ENCODE results near the gene KIAA0825.

DNA sequence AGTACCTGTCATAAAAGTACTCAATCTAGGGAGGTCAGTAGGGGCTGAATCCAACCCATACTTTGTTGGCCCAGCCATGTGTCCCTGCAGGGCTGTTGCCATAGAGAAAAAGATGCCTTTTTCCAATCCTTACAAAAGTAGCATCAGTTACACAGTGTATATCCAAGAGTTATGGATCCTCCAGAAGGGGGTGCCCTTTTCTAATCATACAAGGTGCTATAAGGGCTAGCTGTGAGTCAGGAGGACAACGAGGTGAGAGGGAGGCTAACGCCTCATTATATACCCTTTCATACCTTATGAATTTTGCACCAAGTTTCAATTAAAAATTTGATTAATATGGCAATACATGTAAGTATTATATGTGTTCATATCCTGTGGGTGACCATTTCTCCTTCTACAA lies 4.8 kb downstream of the KIAA0825 start:
- TF ChIP-seq EZH2 (IDR thresholded peaks at IDR 0.05; ENCODE audit: low read depth, unreplicated experiment) (no peak), POLR2AphosphoS5 (IDR thresholded peaks at IDR 0.05; ENCODE audit: low read depth) (no peak), EZH2phosphoT487 (IDR thresholded peaks at IDR 0.05; ENCODE audit: unreplicated experiment) (no peak), CREB1 (CRISPR knock-in tag; IDR thresholded peaks at IDR 0.05; ENCODE audit: low read depth) (no peak), STAT1 (IDR thresholded peaks at IDR 0.05; ENCODE audit: unreplicated experiment) (no peak), ZNF331 (CRISPR knock-in tag; IDR thresholded peaks at IDR 0.05; ENCODE audit: low read depth) (no peak), JUNB (IDR thresholded peaks at IDR 0.05; ENCODE audit: unreplicated experiment) (no peak)
- TF ChIP-seq, protein P1, sequence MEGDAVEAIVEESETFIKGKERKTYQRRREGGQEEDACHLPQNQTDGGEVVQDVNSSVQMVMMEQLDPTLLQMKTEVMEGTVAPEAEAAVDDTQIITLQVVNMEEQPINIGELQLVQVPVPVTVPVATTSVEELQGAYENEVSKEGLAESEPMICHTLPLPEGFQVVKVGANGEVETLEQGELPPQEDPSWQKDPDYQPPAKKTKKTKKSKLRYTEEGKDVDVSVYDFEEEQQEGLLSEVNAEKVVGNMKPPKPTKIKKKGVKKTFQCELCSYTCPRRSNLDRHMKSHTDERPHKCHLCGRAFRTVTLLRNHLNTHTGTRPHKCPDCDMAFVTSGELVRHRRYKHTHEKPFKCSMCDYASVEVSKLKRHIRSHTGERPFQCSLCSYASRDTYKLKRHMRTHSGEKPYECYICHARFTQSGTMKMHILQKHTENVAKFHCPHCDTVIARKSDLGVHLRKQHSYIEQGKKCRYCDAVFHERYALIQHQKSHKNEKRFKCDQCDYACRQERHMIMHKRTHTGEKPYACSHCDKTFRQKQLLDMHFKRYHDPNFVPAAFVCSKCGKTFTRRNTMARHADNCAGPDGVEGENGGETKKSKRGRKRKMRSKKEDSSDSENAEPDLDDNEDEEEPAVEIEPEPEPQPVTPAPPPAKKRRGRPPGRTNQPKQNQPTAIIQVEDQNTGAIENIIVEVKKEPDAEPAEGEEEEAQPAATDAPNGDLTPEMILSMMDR (conservative IDR thresholded peaks at IDR 0.05; ENCODE audit: low read depth in 2 of 2): peak; percentile 65 to 69
- TF ChIP-seq, protein P2, sequence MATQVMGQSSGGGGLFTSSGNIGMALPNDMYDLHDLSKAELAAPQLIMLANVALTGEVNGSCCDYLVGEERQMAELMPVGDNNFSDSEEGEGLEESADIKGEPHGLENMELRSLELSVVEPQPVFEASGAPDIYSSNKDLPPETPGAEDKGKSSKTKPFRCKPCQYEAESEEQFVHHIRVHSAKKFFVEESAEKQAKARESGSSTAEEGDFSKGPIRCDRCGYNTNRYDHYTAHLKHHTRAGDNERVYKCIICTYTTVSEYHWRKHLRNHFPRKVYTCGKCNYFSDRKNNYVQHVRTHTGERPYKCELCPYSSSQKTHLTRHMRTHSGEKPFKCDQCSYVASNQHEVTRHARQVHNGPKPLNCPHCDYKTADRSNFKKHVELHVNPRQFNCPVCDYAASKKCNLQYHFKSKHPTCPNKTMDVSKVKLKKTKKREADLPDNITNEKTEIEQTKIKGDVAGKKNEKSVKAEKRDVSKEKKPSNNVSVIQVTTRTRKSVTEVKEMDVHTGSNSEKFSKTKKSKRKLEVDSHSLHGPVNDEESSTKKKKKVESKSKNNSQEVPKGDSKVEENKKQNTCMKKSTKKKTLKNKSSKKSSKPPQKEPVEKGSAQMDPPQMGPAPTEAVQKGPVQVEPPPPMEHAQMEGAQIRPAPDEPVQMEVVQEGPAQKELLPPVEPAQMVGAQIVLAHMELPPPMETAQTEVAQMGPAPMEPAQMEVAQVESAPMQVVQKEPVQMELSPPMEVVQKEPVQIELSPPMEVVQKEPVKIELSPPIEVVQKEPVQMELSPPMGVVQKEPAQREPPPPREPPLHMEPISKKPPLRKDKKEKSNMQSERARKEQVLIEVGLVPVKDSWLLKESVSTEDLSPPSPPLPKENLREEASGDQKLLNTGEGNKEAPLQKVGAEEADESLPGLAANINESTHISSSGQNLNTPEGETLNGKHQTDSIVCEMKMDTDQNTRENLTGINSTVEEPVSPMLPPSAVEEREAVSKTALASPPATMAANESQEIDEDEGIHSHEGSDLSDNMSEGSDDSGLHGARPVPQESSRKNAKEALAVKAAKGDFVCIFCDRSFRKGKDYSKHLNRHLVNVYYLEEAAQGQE (IDR thresholded peaks at IDR 0.05; ENCODE audit: unreplicated experiment): no peak
- TF ChIP-seq, protein P3, sequence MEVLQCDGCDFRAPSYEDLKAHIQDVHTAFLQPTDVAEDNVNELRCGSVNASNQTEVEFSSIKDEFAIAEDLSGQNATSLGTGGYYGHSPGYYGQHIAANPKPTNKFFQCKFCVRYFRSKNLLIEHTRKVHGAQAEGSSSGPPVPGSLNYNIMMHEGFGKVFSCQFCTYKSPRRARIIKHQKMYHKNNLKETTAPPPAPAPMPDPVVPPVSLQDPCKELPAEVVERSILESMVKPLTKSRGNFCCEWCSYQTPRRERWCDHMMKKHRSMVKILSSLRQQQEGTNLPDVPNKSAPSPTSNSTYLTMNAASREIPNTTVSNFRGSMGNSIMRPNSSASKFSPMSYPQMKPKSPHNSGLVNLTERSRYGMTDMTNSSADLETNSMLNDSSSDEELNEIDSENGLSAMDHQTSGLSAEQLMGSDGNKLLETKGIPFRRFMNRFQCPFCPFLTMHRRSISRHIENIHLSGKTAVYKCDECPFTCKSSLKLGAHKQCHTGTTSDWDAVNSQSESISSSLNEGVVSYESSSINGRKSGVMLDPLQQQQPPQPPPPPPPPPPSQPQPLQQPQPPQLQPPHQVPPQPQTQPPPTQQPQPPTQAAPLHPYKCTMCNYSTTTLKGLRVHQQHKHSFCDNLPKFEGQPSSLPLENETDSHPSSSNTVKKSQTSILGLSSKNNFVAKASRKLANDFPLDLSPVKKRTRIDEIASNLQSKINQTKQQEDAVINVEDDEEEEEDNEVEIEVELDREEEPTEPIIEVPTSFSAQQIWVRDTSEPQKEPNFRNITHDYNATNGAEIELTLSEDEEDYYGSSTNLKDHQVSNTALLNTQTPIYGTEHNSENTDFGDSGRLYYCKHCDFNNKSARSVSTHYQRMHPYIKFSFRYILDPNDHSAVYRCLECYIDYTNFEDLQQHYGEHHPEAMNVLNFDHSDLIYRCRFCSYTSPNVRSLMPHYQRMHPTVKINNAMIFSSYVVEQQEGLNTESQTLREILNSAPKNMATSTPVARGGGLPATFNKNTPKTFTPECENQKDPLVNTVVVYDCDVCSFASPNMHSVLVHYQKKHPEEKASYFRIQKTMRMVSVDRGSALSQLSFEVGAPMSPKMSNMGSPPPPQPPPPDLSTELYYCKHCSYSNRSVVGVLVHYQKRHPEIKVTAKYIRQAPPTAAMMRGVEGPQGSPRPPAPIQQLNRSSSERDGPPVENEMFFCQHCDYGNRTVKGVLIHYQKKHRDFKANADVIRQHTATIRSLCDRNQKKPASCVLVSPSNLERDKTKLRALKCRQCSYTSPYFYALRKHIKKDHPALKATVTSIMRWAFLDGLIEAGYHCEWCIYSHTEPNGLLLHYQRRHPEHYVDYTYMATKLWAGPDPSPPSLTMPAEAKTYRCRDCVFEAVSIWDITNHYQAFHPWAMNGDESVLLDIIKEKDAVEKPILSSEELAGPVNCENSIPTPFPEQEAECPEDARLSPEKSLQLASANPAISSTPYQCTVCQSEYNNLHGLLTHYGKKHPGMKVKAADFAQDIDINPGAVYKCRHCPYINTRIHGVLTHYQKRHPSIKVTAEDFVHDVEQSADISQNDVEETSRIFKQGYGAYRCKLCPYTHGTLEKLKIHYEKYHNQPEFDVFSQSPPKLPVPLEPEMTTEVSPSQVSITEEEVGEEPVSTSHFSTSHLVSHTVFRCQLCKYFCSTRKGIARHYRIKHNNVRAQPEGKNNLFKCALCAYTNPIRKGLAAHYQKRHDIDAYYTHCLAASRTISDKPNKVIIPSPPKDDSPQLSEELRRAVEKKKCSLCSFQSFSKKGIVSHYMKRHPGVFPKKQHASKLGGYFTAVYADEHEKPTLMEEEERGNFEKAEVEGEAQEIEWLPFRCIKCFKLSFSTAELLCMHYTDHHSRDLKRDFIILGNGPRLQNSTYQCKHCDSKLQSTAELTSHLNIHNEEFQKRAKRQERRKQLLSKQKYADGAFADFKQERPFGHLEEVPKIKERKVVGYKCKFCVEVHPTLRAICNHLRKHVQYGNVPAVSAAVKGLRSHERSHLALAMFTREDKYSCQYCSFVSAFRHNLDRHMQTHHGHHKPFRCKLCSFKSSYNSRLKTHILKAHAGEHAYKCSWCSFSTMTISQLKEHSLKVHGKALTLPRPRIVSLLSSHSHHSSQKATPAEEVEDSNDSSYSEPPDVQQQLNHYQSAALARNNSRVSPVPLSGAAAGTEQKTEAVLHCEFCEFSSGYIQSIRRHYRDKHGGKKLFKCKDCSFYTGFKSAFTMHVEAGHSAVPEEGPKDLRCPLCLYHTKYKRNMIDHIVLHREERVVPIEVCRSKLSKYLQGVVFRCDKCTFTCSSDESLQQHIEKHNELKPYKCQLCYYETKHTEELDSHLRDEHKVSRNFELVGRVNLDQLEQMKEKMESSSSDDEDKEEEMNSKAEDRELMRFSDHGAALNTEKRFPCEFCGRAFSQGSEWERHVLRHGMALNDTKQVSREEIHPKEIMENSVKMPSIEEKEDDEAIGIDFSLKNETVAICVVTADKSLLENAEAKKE (CRISPR knock-in tag; IDR thresholded peaks at IDR 0.05): no peak

Measured in GM23338 (cell line).